HepG2 (cell line): ENCODE measurements around the gene URI1. TPM values are rescaled to one million over a fixed set of nuclear protein-coding genes. Genes with fewer than 3 reads are reported as not detected.

Source experiments
- ATAC-seq: fragments of 200-7000 bp; cut with Tn5 transposase; 3 replicates; pipeline ENCODE4 v1.9.1; 2020; ENCODE audit warnings: mild to moderate bottlenecking, moderate library complexity
- BruUV-seq: library from RNA; stranded (reverse); fragments of 400-500 nt; replicated peaks from 2 replicates; lab custom pipeline; 2021; lab: Mats Ljungman, UMichigan
- CTCF ChIA-PET: fragments of 300-600 bp; formaldehyde crosslinking; extraction: SDS; loops from one replicate; lab custom pipeline; 2021; ENCODE audit warnings: low total read pairs, inconsistent platforms, low intra/inter-chr PET ratio; lab: Yijun Ruan, JAX
- POLR2A ChIA-PET: fragments of 350-600 bp; sonication (Branson Sonifier 250); formaldehyde crosslinking; loops from one replicate; lab custom pipeline; 2020; ENCODE audit warnings: antibody characterized with exemption, inconsistent platforms; lab: Yijun Ruan, JAX
- DNase-seq: peaks from one replicate; pipeline ENCODE4 v3.0.0-alpha.2; 2015; ENCODE audit warnings: low spot score
- FAIRE-seq: peaks from 3 replicates; lab custom pipeline; 2011; peaks lifted over from hg19 to GRCh38; lab: Jason Lieb, UNC
- H2AFZ ChIP-seq: one replicate; pipeline ENCODE4 v1.6.1; 2011; ENCODE audit warnings: low read length, inconsistent platforms
- H3K27ac ChIP-seq: fragments of 300-600 bp; 3 replicates; pipeline ENCODE4 v1.8.0; 2011; ENCODE audit warnings: mixed run types, mild to moderate bottlenecking, mixed read lengths, low read length, inconsistent platforms; ENCODE audit not compliant: insufficient read depth; ENCODE audit errors: extremely low read length
- H3K27me3 ChIP-seq, 2 experiments: fragments of 200-600 bp in 1 of 2; 2 replicates in 1 of 2; 3 replicates in 1 of 2; pipeline versions ENCODE4 v1.6.0 to v1.8.0; 2011; ENCODE audit warnings: low read length in 2 of 2, mild to moderate bottlenecking in 2 of 2, moderate library complexity in 2 of 2, inconsistent platforms in 1 of 2; ENCODE audit not compliant: insufficient read depth in 2 of 2, control insufficient read depth in 1 of 2
- H3K36me3 ChIP-seq, 2 experiments: fragments of 200-600 bp in 1 of 2; replicated peaks in 1 of 2; 2 replicates in 1 of 2; 3 replicates in 1 of 2; pipeline versions ENCODE4 v1.5.1 to v1.8.0; 2011; ENCODE audit warnings: low read length in 2 of 2, inconsistent platforms in 1 of 2; ENCODE audit not compliant: insufficient read depth in 2 of 2, control insufficient read depth in 1 of 2
- H3K4me1 ChIP-seq: 2 replicates; pipeline ENCODE4 v1.5.1; 2012; ENCODE audit warnings: low read length, inconsistent platforms; ENCODE audit not compliant: insufficient read depth
- H3K4me2 ChIP-seq: 2 replicates; pipeline ENCODE4 v1.6.0; 2011; ENCODE audit warnings: low read depth, low read length, inconsistent platforms
- H3K4me3 ChIP-seq, 3 experiments: fragments of 200-600 bp in 1 of 3; sonication (generic), shearing (Covaris generic) in 1 of 3; replicated peaks in 1 of 3; 2 replicates each; pipeline ENCODE4 v1.5.1; 2011 to 2016; ENCODE audit warnings: low read length in 3 of 3, inconsistent platforms in 2 of 3, low read depth in 2 of 3, mild to moderate bottlenecking in 2 of 3, control low read depth in 1 of 3, mixed read lengths in 1 of 3; ENCODE audit not compliant: insufficient read depth in 1 of 3
- H3K79me2 ChIP-seq: one replicate; pipeline ENCODE4 v1.6.1; 2011; ENCODE audit warnings: low read length, inconsistent platforms; ENCODE audit not compliant: insufficient read depth
- H3K9ac ChIP-seq: 2 replicates; pipeline ENCODE4 v1.6.0; 2011; ENCODE audit warnings: mild to moderate bottlenecking, low read depth, low read length, inconsistent platforms; ENCODE audit not compliant: insufficient read depth
- H3K9me3 ChIP-seq: 2 replicates; pipeline ENCODE4 v1.5.1; 2012; ENCODE audit warnings: mild to moderate bottlenecking, low read length
- H4K20me1 ChIP-seq: 2 replicates; pipeline ENCODE4 v1.6.0; 2011; ENCODE audit warnings: inconsistent platforms, mild to moderate bottlenecking, low read length, moderate library complexity; ENCODE audit not compliant: insufficient read depth
- GPBP1L1 ChIP-seq: sonication (generic); formaldehyde crosslinking; IDR thresholded peaks from 2 replicates; pipeline ENCODE4 v1.5.0; 2020; ENCODE audit warnings: mild to moderate bottlenecking, missing genetic modification reagents
- JARID2 ChIP-seq: sonication (generic); formaldehyde crosslinking; IDR thresholded peaks from 2 replicates; pipeline ENCODE4 v1.8.1; 2023; ENCODE audit warnings: missing genetic modification reagents, inconsistent platforms; ENCODE audit not compliant: insufficient replicate concordance
- KDM3A ChIP-seq: IDR thresholded peaks from 2 replicates; pipeline ENCODE4 v1.6.1; 2018; ENCODE audit warnings: low read depth, missing compliant biosample characterization
- PRDM4 ChIP-seq: sonication (generic); formaldehyde crosslinking; IDR thresholded peaks from 2 replicates; pipeline ENCODE4 v1.9.0; 2021; ENCODE audit warnings: missing genetic modification reagents, borderline replicate concordance
- ZFP36L2 ChIP-seq: sonication (generic); formaldehyde crosslinking; IDR thresholded peaks from 2 replicates; pipeline ENCODE4 v1.4.0; 2020; ENCODE audit warnings: missing genetic modification reagents
- WGBS: methylation state at CpG from one replicate; pipeline ENCODE4 v1.1.6; 2017; ENCODE audit warnings: low lambda C conversion rate; 5-methylcytosine and 5-hydroxymethylcytosine counted together
- in situ Hi-C: cut with HindIII; loops from 2 replicates; pipeline ENCODE4 v1.10.0; 2017; ENCODE audit warnings: low pct_unique_long_range_greater_than_20kb; ENCODE audit not compliant: extremely low pct_ligation_motif_present
- intact Hi-C: fragments of 100-400 bp; cut with micrococcal nuclease; formaldehyde crosslinking; loops from one replicate; pipeline ENCODE4 v1.10.0; 2022; ENCODE audit not compliant: unreplicated experiment
- polyA plus RNA-seq, 8 experiments: library from polyadenylated mRNA; depleted of rRNA in 3 of 8; stranded (reverse) in 7 of 8; unstranded in 1 of 8; fragments of >200 nt; fragmentation: Illumina TruSeq in 4 of 8; extraction: Trizol in 4 of 8; gene quantifications; 2 replicates each; pipeline versions ENCODE4 v1.2.1 to v1.2.3, GENCODE V29; 2011 to 2016; ENCODE audit warnings: low read depth in 4 of 8, missing spikeins in 1 of 8, mixed read lengths in 1 of 8; ENCODE audit not compliant: insufficient read depth in 1 of 8
- total RNA-seq, 5 experiments: library from RNA; depleted of rRNA; stranded (reverse); fragments of >200 nt; fragmentation: Illumina TruSeq; extraction: Trizol; gene quantifications; 2 replicates each; pipeline ENCODE4 v1.2.3, GENCODE V29; 2016; ENCODE audit warnings: low read depth in 1 of 5

Gene URI1
- total and polyA plus RNA-seq, 2 of the 13 experiments (the other 11 are each of a cell fraction or from before 2014, with no cell fraction given): 43.6 to 67.9 TPM

- H3K9ac ChIP-seq: no peak overlapping the region
- intact Hi-C loops (no loop called here), in situ Hi-C loops (no loop called here)
- H3K4me3 ChIP-seq: no peak overlapping the region
- no peak overlapping the region for H3K27ac ChIP-seq
- ChIA-PET POLR2A (no interaction called here), CTCF (no interaction called here)
- no peaks in the 10 kb centered on the region for H3K36me3 ChIP-seq
- no peaks in the 10 kb centered on the region; a peak in 1 of 5 replicates for H3K27me3 ChIP-seq
- no peak for DNase-seq
- no peak overlapping the region for H3K4me2 ChIP-seq
- no TSS peak for BruUV-seq
- 47% methylated on average over 9 of the region's 11 CpGs for WGBS
- ATAC-seq: no peak
- H3K4me1 ChIP-seq: no peaks in the 10 kb centered on the region
- no peaks in the 10 kb centered on the region for H3K9me3 ChIP-seq
- TF ChIP-seq PRDM4 (CRISPR knock-in tag): no peak
- no peak for TF ChIP-seq ZFP36L2 (CRISPR knock-in tag)
- TF ChIP-seq KDM3A (CRISPR knock-in tag): no peak
- no peak for TF ChIP-seq GPBP1L1 (CRISPR knock-in tag)
- no peak for TF ChIP-seq JARID2 (CRISPR knock-in tag)
- TF ChIP-seq, all 625 proteins: peak for 0
- FAIRE-seq: no peak
- Histone ChIP-seq H3K79me2 (no peaks in the 10 kb centered on the region), H4K20me1 (no peaks in the 10 kb centered on the region), H2AFZ (no peak overlapping the region)
Observed at GRCh38 chr19:29893606-29894284, 48.3 kb upstream of the URI1 start.
